ENCODE measurements around the gene ASCL5.

The ASCL5 gene, protein sequence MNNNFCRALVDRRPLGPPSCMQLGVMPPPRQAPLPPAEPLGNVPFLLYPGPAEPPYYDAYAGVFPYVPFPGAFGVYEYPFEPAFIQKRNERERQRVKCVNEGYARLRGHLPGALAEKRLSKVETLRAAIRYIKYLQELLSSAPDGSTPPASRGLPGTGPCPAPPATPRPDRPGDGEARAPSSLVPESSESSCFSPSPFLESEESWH

DNA sequence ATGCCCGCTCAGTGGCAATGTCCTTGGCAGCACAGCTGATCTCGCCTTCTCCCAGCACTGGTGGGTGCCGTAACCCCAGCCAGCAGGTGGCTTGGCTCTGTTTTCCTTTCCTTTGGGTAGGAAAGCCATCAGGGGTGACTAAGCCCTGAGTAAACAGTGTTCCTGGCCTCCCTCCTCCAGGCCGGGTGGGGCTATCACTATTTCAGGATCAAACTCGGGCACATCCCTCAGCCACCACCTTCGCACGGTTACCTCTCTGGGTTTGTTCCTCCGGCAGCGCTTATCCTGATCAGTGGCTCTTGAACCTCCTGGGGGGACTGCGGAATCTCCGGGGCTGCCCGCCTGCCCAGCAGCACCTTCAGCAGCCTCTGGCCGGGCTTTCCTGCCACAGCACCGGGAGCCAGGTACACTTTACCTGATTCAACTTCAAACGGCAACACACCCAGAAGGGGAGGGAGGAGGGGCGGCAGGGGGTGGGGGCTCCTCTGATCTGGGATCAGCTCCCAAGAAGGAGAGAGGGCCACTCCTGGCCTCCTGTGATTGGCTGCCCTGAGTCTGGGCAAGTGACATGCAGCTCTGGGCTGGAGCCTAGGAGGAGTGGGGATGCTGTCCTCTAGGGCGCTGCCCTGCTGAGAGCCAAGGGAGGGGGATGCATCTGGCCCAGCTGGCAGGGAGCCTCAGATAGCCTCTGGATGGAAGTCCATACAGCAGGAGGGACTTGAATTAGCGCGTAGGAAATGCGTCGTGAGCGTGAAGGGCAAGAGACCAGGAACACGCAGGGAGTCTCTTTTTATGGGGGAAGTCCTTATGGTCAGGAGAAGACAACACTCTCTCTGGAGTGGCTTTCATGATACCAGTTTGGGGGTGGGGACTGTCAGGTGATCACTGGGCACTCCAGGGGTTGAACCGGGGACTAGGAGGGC lies at the start of gene ASCL5:
Gene ASCL5, minus strand, starts transcription at position 353 of the 923 bp plus-strand sequence. CDS start 11,812 bp downstream, outside the sequence.
- Histone ChIP-seq H3K27me3 (ENCODE audit: low read length) (no peaks in the 10 kb centered on the region), H4K20me1 (ENCODE audit: low read depth, low read length) (no peaks in the 10 kb centered on the region), H3F3A (ENCODE audit: insufficient read depth) (no peaks in the 10 kb centered on the region), H2AFZ (ENCODE audit: low read depth, low read length, severe bottlenecking) (no peak within 1 kb of the TSS), H3K9ac (ENCODE audit: low read length) (no peak within 1 kb of the TSS), H3K9me2 (replicated peaks; ENCODE audit: insufficient read depth, low read length) (no peaks in the 10 kb centered on the region), H3K36me3 (ENCODE audit: low read length) (no peaks in the 10 kb centered on the region), H3K79me2 (ENCODE audit: insufficient read depth, low read length) (no peaks in the 10 kb centered on the region), H3K4me3 (ENCODE audit: insufficient read depth, low read length, poor library complexity, severe bottlenecking) (no peak within 1 kb of the TSS), H3K27ac (ENCODE audit: low read depth, low read length) (no peak within 1 kb of the TSS), H3K9me3 (ENCODE audit: insufficient read depth, low read length) (no peaks in the 10 kb centered on the region), H3K4me2 (ENCODE audit: low read depth, low read length, poor library complexity, severe bottlenecking) (no peak within 1 kb of the TSS)
- TF ChIP-seq EZH2phosphoT487 (conservative IDR thresholded peaks at IDR 0.05; ENCODE audit: low read length): no peak
- TF ChIP-seq, protein P1, sequence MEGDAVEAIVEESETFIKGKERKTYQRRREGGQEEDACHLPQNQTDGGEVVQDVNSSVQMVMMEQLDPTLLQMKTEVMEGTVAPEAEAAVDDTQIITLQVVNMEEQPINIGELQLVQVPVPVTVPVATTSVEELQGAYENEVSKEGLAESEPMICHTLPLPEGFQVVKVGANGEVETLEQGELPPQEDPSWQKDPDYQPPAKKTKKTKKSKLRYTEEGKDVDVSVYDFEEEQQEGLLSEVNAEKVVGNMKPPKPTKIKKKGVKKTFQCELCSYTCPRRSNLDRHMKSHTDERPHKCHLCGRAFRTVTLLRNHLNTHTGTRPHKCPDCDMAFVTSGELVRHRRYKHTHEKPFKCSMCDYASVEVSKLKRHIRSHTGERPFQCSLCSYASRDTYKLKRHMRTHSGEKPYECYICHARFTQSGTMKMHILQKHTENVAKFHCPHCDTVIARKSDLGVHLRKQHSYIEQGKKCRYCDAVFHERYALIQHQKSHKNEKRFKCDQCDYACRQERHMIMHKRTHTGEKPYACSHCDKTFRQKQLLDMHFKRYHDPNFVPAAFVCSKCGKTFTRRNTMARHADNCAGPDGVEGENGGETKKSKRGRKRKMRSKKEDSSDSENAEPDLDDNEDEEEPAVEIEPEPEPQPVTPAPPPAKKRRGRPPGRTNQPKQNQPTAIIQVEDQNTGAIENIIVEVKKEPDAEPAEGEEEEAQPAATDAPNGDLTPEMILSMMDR (IDR thresholded peaks at IDR 0.05; ENCODE audit: insufficient read depth, low read length, poor library complexity, severe bottlenecking): no peak

DNA sequence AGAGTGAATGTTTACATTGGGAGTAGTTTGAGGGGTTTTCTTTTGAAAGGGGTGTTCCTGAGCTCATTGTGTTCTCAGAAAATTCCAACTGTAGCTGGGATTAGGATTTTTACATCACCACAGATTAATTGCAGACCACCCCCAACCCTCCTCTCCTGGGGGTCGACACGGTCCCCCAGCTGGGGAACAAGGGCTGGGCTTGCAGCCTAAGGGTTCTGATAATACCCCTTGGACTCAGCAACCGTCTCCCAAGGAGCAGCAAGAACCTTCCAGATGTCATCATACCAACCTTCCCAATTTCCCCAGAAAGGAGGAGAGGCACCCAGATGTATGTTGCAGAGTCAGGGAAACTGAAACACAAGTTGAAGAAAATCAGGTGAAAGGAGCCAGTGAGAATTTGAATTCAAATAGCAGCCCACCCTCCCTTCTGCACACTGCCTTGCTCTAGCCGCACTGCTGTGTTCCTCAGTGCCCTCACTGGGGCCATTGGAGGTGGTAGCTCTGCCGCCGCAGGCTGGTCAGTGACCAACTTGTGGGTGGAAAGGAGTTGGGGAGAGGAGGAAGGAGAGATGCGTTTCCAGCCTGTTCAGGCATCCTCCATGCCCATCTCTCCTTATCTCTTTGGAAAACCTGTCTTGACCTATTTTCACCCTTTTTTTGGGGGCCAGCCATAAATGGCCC lies 49.0 kb upstream of the ASCL5 start:
- no peak overlapping the region for H3K4me3 ChIP-seq (ENCODE audit: insufficient read depth, low read length, poor library complexity, severe bottlenecking)
- H4K20me1 ChIP-seq (ENCODE audit: low read depth, low read length): no peaks in the 10 kb centered on the region
- TF ChIP-seq EZH2phosphoT487 (conservative IDR thresholded peaks at IDR 0.05; ENCODE audit: low read length): no peak
- TF ChIP-seq, protein P1 (IDR thresholded peaks at IDR 0.05; ENCODE audit: insufficient read depth, low read length, poor library complexity, severe bottlenecking): no peak
- no peak overlapping the region for H3K27ac ChIP-seq (ENCODE audit: low read depth, low read length)
- no peaks in the 10 kb centered on the region for H3K27me3 ChIP-seq (ENCODE audit: low read length)
- no peaks in the 10 kb centered on the region for H3F3A ChIP-seq (ENCODE audit: insufficient read depth)
- no peaks in the 10 kb centered on the region for H3K36me3 ChIP-seq (ENCODE audit: low read length)
- H2AFZ ChIP-seq (ENCODE audit: low read depth, low read length, severe bottlenecking): no peak overlapping the region
- H3K9me3 ChIP-seq (ENCODE audit: insufficient read depth, low read length): no peaks in the 10 kb centered on the region
- no peaks in the 10 kb centered on the region for H3K9me2 ChIP-seq (replicated peaks; ENCODE audit: insufficient read depth, low read length)
- no peaks in the 10 kb centered on the region for H3K79me2 ChIP-seq (ENCODE audit: insufficient read depth, low read length)
- H3K4me2 ChIP-seq (ENCODE audit: low read depth, low read length, poor library complexity, severe bottlenecking): no peak overlapping the region
- no peak overlapping the region for H3K9ac ChIP-seq (ENCODE audit: low read length)

DNA sequence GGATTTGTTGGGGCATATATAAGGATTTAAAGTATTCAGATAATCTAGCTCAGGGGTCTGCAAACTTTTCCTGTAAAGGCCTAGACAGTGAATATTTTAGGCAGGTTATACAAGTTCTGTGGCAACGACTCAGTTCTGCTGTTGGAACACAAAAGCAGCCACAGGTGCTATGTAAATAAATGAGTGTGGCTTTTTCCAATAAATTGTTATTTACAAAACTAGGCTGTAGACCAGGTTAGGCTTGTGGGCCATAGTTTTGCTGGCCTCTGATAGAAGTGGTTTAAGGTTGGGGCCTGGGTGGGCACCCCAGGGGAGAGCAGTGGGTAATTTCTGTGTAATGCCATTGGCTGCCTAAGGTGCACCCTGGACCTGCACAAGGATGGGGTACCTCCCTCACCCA lies 46.8 kb upstream of the ASCL5 start:
- Histone ChIP-seq H3K27ac (ENCODE audit: low read depth, low read length) (no peak overlapping the region), H2AFZ (ENCODE audit: low read depth, low read length, severe bottlenecking) (no peak overlapping the region), H3K4me3 (ENCODE audit: insufficient read depth, low read length, poor library complexity, severe bottlenecking) (no peak overlapping the region), H3K27me3 (ENCODE audit: low read length) (no peaks in the 10 kb centered on the region), H3K9me3 (ENCODE audit: insufficient read depth, low read length) (no peaks in the 10 kb centered on the region), H3K79me2 (ENCODE audit: insufficient read depth, low read length) (no peaks in the 10 kb centered on the region), H4K20me1 (ENCODE audit: low read depth, low read length) (no peaks in the 10 kb centered on the region), H3K9ac (ENCODE audit: low read length) (no peak overlapping the region), H3K36me3 (ENCODE audit: low read length) (no peaks in the 10 kb centered on the region), H3F3A (ENCODE audit: insufficient read depth) (no peaks in the 10 kb centered on the region), H3K4me2 (ENCODE audit: low read depth, low read length, poor library complexity, severe bottlenecking) (no peak overlapping the region), H3K9me2 (replicated peaks; ENCODE audit: insufficient read depth, low read length) (no peaks in the 10 kb centered on the region)
- TF ChIP-seq, protein P1 (IDR thresholded peaks at IDR 0.05; ENCODE audit: insufficient read depth, low read length, poor library complexity, severe bottlenecking): no peak
- no peak for TF ChIP-seq EZH2phosphoT487 (conservative IDR thresholded peaks at IDR 0.05; ENCODE audit: low read length)
